HEK293 (cell line): Measurements from ENCODE around the gene PDE6B.

Experiments
- CTCF ChIA-PET: fragments of 350-600 bp; formaldehyde crosslinking; extraction: SDS; loops from one replicate; lab custom pipeline; 2021; ENCODE audit warnings: antibody characterized with exemption; lab: Yijun Ruan, JAX
- POLR2A ChIA-PET: fragments of 300-600 bp; formaldehyde crosslinking; extraction: SDS; loops from one replicate; lab custom pipeline; 2020; ENCODE audit warnings: antibody characterized with exemption, inconsistent platforms; lab: Yijun Ruan, JAX
- H3K27ac ChIP-seq: fragments of 200-500 bp; sonication (Bioruptor generic); 2 replicates; pipeline ENCODE4 v1.5.1; 2014; ENCODE audit warnings: low read depth, low read length, control low read depth, inconsistent platforms; ENCODE audit errors: extremely low read depth
- H3K36me3 ChIP-seq, 2 experiments: fragments of 200-500 bp in 1 of 2; sonication (Bioruptor generic) in 1 of 2; 1 replicate in 1 of 2; 2 replicates in 1 of 2; pipeline ENCODE4 v1.5.1; 2014 to 2017; ENCODE audit warnings: inconsistent platforms in 2 of 2, low read length in 2 of 2; ENCODE audit not compliant: control insufficient read depth in 2 of 2, insufficient read depth in 1 of 2
- H3K4me1 ChIP-seq: fragments of 200-500 bp; sonication (Bioruptor generic); 2 replicates; pipeline ENCODE4 v1.5.1; 2014; ENCODE audit warnings: mild to moderate bottlenecking, low read length, inconsistent platforms; ENCODE audit not compliant: control insufficient read depth, insufficient read depth
- H3K4me3 ChIP-seq: 2 replicates; pipeline ENCODE4 v1.5.1; 2011; ENCODE audit warnings: low read depth, mild to moderate bottlenecking, control low read depth, low read length, moderate library complexity
- H3K9me3 ChIP-seq: fragments of 200-500 bp; sonication (Bioruptor generic); 2 replicates; pipeline ENCODE4 v1.5.1; 2014; ENCODE audit warnings: low read depth, low read length, inconsistent platforms; ENCODE audit not compliant: control insufficient read depth, insufficient read depth
- KLF8 ChIP-seq: fragments of 450-650 bp; formaldehyde crosslinking; IDR thresholded peaks from 2 replicates; pipeline ENCODE4 v1.5.1; 2016; ENCODE audit warnings: missing biosample characterization, missing genetic modification characterization
- KLF9 ChIP-seq: fragments of 450-650 bp; formaldehyde crosslinking; IDR thresholded peaks from 2 replicates; pipeline ENCODE4 v1.5.1; 2016; ENCODE audit warnings: missing biosample characterization, missing genetic modification characterization, low read depth
- MZF1 ChIP-seq: fragments of 450-650 bp; formaldehyde crosslinking; IDR thresholded peaks from 2 replicates; pipeline ENCODE4 v1.5.1; 2017; ENCODE audit warnings: missing biosample characterization, missing genetic modification characterization, borderline replicate concordance
- OSR2 ChIP-seq: fragments of 450-650 bp; formaldehyde crosslinking; IDR thresholded peaks from 2 replicates; pipeline ENCODE4 v1.5.1; 2016; ENCODE audit warnings: missing biosample characterization, missing genetic modification characterization
- RBAK ChIP-seq: fragments of 450-650 bp; formaldehyde crosslinking; IDR thresholded peaks from 2 replicates; pipeline ENCODE4 v1.5.1; 2016; ENCODE audit warnings: missing biosample characterization, missing genetic modification characterization
- SALL2 ChIP-seq: fragments of 450-650 bp; formaldehyde crosslinking; IDR thresholded peaks from 2 replicates; pipeline ENCODE4 v1.5.0; 2017; ENCODE audit warnings: missing biosample characterization, mild to moderate bottlenecking, missing genetic modification characterization, borderline replicate concordance
- SP3 ChIP-seq: fragments of 450-650 bp; formaldehyde crosslinking; IDR thresholded peaks from 2 replicates; pipeline ENCODE4 v1.5.1; 2016; ENCODE audit warnings: missing biosample characterization, missing genetic modification characterization
- TRIM28 ChIP-seq: IDR thresholded peaks from 2 replicates; pipeline ENCODE4 v1.6.1; 2011; ENCODE audit warnings: low read length, control low read depth, borderline replicate concordance
- ZFHX2 ChIP-seq: fragments of 450-650 bp; formaldehyde crosslinking; conservative IDR thresholded peaks from 2 replicates; pipeline ENCODE4 v1.5.1; 2016; ENCODE audit warnings: missing biosample characterization, missing genetic modification characterization
- ZFP3 ChIP-seq: fragments of 450-650 bp; formaldehyde crosslinking; IDR thresholded peaks from 2 replicates; pipeline ENCODE4 v1.5.1; 2016; ENCODE audit warnings: low read depth, missing biosample characterization, missing genetic modification characterization
- ZNF211 ChIP-seq: fragments of 450-650 bp; formaldehyde crosslinking; IDR thresholded peaks from 2 replicates; pipeline ENCODE4 v1.5.1; 2016; ENCODE audit warnings: low read depth, missing biosample characterization, missing genetic modification characterization
- ZNF214 ChIP-seq: fragments of 450-650 bp; formaldehyde crosslinking; IDR thresholded peaks from 2 replicates; pipeline ENCODE4 v1.5.1; 2017; ENCODE audit warnings: missing biosample characterization, mild to moderate bottlenecking, missing genetic modification characterization, borderline replicate concordance
- ZNF302 ChIP-seq: fragments of 450-650 bp; formaldehyde crosslinking; IDR thresholded peaks from 2 replicates; pipeline ENCODE4 v1.5.1; 2016; ENCODE audit warnings: missing biosample characterization, missing genetic modification characterization, low read depth
- ZNF341 ChIP-seq: fragments of 450-650 bp; formaldehyde crosslinking; IDR thresholded peaks from 2 replicates; pipeline ENCODE4; 2016; ENCODE audit warnings: low read depth, missing biosample characterization, missing genetic modification characterization
- ZNF37A ChIP-seq: fragments of 450-650 bp; IDR thresholded peaks from 2 replicates; pipeline ENCODE4 v1.5.1; 2018; ENCODE audit warnings: missing biosample characterization, missing genetic modification characterization
- ZNF426 ChIP-seq: fragments of 450-650 bp; formaldehyde crosslinking; IDR thresholded peaks from 2 replicates; pipeline ENCODE4 v1.5.1; 2017; ENCODE audit warnings: missing biosample characterization, missing genetic modification characterization, mild to moderate bottlenecking, inconsistent platforms, moderate library complexity
- ZNF670 ChIP-seq: fragments of 450-650 bp; formaldehyde crosslinking; IDR thresholded peaks from 2 replicates; pipeline ENCODE4 v1.5.1; 2016; ENCODE audit warnings: missing biosample characterization, missing genetic modification characterization, low read depth
- ZNF747 ChIP-seq: fragments of 450-650 bp; formaldehyde crosslinking; IDR thresholded peaks from 2 replicates; pipeline ENCODE4 v1.5.1; 2016; ENCODE audit warnings: missing biosample characterization, missing genetic modification characterization
- ZNF830 ChIP-seq: fragments of 450-650 bp; IDR thresholded peaks from 2 replicates; pipeline ENCODE4 v1.5.0; 2018; ENCODE audit warnings: missing biosample characterization, missing genetic modification characterization, low read depth, mild to moderate bottlenecking, moderate library complexity
- TF ChIP-seq, protein P1 (sequence below): fragments of 450-650 bp; formaldehyde crosslinking; IDR thresholded peaks from 2 replicates; pipeline ENCODE4 v1.5.1; 2016; ENCODE audit warnings: missing biosample characterization, missing genetic modification characterization
- TF ChIP-seq, protein P2 (sequence below): fragments of 450-650 bp; formaldehyde crosslinking; IDR thresholded peaks from 2 replicates; pipeline ENCODE4 v1.5.1; 2016; ENCODE audit warnings: missing biosample characterization, missing genetic modification characterization

PDE6B gene

DNA sequence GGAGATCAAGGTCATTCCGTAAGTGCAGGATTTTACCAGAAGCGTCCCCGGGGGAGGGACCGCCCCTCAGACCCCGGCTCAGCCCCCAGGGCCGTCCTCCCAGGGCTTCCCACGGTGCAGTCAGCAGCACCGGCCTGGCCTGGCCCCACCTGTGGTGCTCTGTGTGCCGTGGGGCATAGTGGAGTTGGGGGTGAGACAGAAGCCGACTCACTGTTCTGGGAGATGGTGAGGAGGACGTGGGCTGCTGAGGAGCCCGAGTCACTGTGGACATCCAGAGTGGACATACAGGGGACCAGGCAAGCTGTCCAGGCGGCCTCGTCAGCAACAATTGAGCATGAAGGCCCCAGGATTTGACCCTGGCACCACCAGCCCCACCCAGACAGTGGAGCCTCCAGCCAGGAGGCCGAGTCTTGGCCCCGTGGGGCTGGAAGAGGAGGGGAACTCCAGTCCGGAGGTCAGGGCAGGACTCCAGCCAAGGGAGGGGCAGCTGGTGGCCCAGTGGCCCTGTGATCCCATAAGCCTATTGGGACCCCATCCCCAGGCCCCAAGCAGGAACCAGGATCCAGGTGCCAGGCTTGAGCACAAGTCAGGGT, 29.6 kb downstream of the PDE6B start:
- POLR2A ChIA-PET = no interaction called here
- no peaks in the 10 kb centered on the region for H3K36me3 ChIP-seq
- H3K27ac ChIP-seq = no peak overlapping the region
- CTCF ChIA-PET = no interaction called here
- no peak overlapping the region for H3K4me3 ChIP-seq
- TF ChIP-seq ZNF341 (tag by site-specific recombination) = no peak
- TF ChIP-seq ZNF830 (tag by site-specific recombination) = no peak
- no peak for TF ChIP-seq RBAK (tag by site-specific recombination)
- TF ChIP-seq ZFP3 (tag by site-specific recombination) = no peak
- TF ChIP-seq MZF1 (tag by site-specific recombination) = no peak
- no peaks in the 10 kb centered on the region for H3K9me3 ChIP-seq
- H3K4me1 ChIP-seq = no peaks in the 10 kb centered on the region

DNA sequence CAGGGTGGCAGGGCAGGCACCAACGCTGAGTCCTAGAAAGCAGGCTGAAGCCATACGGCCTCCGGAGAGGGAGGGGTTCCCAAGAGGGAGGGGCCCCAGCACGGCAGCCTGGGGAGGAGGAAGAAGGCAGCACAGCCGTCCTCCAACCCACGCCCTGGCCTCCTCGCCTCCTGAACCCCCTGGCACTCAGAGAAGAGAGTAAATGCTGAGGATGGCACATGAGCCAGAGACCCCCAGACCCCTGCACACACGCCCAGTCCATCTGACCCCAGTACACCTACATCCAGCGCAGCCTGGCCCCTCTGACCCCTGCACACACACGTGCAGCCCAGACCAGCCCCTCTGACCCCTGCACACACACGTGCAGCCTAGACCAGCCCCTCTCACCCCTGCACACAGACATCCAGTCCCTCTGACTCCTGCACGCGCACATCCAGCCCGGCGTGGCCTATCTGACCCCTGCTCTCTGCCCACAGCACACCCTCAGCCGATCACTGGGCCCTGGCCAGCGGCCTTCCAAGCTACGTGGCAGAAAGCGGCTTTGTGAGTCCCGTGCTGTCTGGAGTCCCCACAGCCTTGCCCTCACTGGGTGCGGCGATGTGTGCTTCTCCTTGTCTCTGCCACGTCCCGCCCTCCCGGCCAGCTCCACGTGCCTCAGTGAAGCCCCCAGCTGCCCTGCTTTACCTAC, 30.2 kb downstream of the PDE6B start:
- Histone ChIP-seq H3K4me1 (no peaks in the 10 kb centered on the region), H3K27ac (no peak overlapping the region), H3K36me3 (no peaks in the 10 kb centered on the region), H3K9me3 (no peaks in the 10 kb centered on the region), H3K4me3 (no peak overlapping the region)
- ChIA-PET POLR2A (no interaction called here), CTCF (no interaction called here)
- peak; percentile 72 for TF ChIP-seq ZNF341 (tag by site-specific recombination)
- no peak for TF ChIP-seq OSR2 (tag by site-specific recombination)
- no peak for TF ChIP-seq ZNF302 (tag by site-specific recombination)
- TF ChIP-seq ZNF670 = no peak

DNA sequence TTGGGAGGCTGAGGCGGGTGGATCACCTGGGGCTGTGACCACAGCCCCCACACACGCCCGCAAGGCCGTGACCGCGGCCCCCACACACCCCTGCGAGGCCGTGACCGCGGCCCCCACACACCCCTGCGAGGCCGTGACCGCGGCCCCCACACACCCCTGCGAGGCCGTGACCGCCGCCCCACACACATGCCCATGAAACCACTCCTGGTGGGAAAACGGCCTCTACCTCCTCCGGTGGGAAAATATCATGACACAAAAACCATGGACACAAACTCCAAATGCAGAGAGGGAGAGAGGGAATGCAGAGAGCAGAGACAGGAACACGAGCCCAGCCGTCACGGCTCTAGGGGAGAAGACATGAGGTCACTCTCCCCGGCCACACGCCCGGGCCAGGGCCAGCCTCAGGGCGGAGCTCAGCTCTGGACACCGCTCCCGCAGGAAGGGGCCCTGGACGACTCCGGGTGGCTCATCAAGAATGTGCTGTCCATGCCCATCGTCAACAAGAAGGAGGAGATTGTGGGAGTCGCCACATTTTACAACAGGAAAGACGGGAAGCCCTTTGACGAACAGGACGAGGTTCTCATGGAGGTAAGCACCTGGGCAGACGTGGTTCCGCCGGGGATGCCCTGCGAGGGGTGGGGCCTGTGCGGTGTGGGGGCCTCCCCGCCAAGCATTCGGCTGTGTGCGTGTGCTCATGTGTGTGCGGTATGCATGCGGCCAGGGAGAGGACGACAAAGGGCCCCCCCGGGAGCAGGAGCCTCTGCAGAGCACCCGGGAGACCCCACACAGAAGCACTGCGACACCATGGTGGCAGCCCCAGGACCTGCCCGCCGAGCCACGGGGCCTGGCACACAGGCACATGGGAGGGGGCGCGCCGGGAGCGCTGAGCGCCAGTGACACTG, 31.3 kb downstream of the PDE6B start:
- Histone ChIP-seq H3K4me3 (no peak overlapping the region), H3K4me1 (no peaks in the 10 kb centered on the region), H3K36me3 (no peaks in the 10 kb centered on the region), H3K9me3 (no peaks in the 10 kb centered on the region), H3K27ac (no peak overlapping the region)
- CTCF ChIA-PET = no interaction called here
- POLR2A ChIA-PET = no interaction called here
- no peak for TF ChIP-seq ZNF302 (tag by site-specific recombination)
- no peak for TF ChIP-seq ZNF37A (tag by site-specific recombination)
- TF ChIP-seq ZFHX2 = peak; percentile 33

DNA sequence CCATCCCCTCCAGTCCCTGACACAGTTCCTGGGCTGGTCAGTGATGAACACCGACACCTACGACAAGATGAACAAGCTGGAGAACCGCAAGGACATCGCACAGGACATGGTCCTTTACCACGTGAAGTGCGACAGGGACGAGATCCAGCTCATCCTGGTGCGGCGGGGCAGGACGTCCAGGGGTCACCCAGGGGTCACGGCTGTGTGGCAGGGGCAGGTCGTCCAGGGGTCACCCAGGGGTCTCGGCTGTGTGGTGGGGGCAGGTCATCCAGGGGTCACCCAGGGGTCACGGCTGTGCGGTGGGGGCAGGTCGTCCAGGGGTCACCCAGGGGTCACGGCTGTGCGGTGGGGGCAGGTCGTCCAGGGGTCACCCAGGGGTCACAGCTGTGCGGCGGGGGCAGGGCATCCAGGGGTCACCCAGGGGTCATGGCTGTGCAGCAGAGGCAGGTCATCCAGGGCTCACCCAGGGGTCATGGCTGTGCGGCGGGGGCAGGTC, 32.0 kb downstream of the PDE6B start:
- Histone ChIP-seq H3K4me1 (no peaks in the 10 kb centered on the region), H3K36me3 (no peaks in the 10 kb centered on the region), H3K27ac (no peak overlapping the region), H3K4me3 (no peak overlapping the region), H3K9me3 (no peaks in the 10 kb centered on the region)
- POLR2A ChIA-PET = no interaction called here
- TF ChIP-seq, protein P1, sequence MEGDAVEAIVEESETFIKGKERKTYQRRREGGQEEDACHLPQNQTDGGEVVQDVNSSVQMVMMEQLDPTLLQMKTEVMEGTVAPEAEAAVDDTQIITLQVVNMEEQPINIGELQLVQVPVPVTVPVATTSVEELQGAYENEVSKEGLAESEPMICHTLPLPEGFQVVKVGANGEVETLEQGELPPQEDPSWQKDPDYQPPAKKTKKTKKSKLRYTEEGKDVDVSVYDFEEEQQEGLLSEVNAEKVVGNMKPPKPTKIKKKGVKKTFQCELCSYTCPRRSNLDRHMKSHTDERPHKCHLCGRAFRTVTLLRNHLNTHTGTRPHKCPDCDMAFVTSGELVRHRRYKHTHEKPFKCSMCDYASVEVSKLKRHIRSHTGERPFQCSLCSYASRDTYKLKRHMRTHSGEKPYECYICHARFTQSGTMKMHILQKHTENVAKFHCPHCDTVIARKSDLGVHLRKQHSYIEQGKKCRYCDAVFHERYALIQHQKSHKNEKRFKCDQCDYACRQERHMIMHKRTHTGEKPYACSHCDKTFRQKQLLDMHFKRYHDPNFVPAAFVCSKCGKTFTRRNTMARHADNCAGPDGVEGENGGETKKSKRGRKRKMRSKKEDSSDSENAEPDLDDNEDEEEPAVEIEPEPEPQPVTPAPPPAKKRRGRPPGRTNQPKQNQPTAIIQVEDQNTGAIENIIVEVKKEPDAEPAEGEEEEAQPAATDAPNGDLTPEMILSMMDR (tag by site-specific recombination) = no peak
- TF ChIP-seq ZNF214 (tag by site-specific recombination) = no peak
- no peak for TF ChIP-seq ZNF211 (tag by site-specific recombination)
- TF ChIP-seq ZNF426 (tag by site-specific recombination) = no peak
- TF ChIP-seq SP3 (tag by site-specific recombination) = no peak
- TF ChIP-seq, protein P2, sequence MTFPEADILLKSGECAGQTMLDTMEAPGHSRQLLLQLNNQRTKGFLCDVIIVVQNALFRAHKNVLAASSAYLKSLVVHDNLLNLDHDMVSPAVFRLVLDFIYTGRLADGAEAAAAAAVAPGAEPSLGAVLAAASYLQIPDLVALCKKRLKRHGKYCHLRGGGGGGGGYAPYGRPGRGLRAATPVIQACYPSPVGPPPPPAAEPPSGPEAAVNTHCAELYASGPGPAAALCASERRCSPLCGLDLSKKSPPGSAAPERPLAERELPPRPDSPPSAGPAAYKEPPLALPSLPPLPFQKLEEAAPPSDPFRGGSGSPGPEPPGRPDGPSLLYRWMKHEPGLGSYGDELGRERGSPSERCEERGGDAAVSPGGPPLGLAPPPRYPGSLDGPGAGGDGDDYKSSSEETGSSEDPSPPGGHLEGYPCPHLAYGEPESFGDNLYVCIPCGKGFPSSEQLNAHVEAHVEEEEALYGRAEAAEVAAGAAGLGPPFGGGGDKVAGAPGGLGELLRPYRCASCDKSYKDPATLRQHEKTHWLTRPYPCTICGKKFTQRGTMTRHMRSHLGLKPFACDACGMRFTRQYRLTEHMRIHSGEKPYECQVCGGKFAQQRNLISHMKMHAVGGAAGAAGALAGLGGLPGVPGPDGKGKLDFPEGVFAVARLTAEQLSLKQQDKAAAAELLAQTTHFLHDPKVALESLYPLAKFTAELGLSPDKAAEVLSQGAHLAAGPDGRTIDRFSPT (tag by site-specific recombination) = no peak
- no peak for TF ChIP-seq ZNF747
- TF ChIP-seq TRIM28 = no peak
- no peak for TF ChIP-seq KLF8 (tag by site-specific recombination)
- TF ChIP-seq SALL2 (tag by site-specific recombination) = no peak
- TF ChIP-seq ZFP3 (tag by site-specific recombination) = no peak
- no peak for TF ChIP-seq KLF9
- CTCF ChIA-PET = no interaction called here
